Mucosa of stomach (tissue), 1 donor: ENCODE results near the gene AMIGO1.
A peak's percentile ranks its signal among the peaks of the same experiment; 100 is the strongest.

Experiments used
- H3K27me3 ChIP-seq: one replicate; pipeline ENCODE4 v1.7.0; 2013; ENCODE audit warnings: mild to moderate bottlenecking, low read length; ENCODE audit not compliant: control insufficient read depth, insufficient read depth
- H3K36me3 ChIP-seq: one replicate; pipeline ENCODE4 v1.7.0; 2013; ENCODE audit warnings: low read length; ENCODE audit not compliant: control insufficient read depth, insufficient read depth
- H3K4me1 ChIP-seq: one replicate; pipeline ENCODE4 v1.7.0; 2013; ENCODE audit warnings: mild to moderate bottlenecking, low read length; ENCODE audit not compliant: control insufficient read depth, insufficient read depth
- H3K4me3 ChIP-seq: one replicate; pipeline ENCODE4 v1.7.0; 2013; ENCODE audit warnings: low read length
- H3K9ac ChIP-seq: one replicate; pipeline ENCODE4 v1.7.0; 2013; ENCODE audit warnings: mild to moderate bottlenecking, low read length, moderate library complexity
- H3K9me3 ChIP-seq: one replicate; pipeline ENCODE4 v1.7.0; 2013; ENCODE audit warnings: mild to moderate bottlenecking, low read length, moderate library complexity; ENCODE audit not compliant: control insufficient read depth
- donor health status: Pancreatic carcinoma.

The AMIGO1 gene

DNA sequence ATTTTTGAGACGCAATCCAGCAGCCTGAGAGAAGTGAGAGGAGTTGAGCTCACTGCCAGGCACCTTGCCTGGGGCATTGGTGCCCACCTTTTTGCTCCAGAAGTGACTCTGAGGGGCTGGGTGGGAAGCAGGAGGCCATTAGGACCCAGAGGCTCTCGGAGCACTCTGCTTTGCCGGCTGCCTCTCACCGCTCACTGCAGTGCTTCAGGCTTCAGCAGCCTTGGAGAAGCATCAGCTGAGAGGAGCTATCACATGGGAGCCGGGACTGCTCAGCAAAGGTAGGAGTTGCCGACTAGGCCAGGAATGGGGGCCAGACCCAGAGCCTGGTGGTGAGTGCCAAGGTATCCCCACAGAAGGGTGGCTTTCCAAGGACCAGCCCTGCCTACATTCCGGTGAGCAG, 30.1 kb upstream of the AMIGO1 start, which contains the start of gene GPR61:
Gene GPR61 (plus strand): TSS at position 197 of the 400 bp plus-strand sequence. CDS start 3,151 bp downstream, outside the sequence.
- Histone ChIP-seq H3K4me3 (no peak within 1 kb of the TSS), H3K9ac (no peak within 1 kb of the TSS), H3K27me3 (peaks cover 4% of the 10 kb centered on the region), H3K9me3 (no peaks in the 10 kb centered on the region), H3K36me3 (no peaks in the 10 kb centered on the region), H3K4me1 (no peaks in the 10 kb centered on the region)

GRCh38 chr1:109538827-109539555, 29.5 kb upstream of the AMIGO1 start:
- no peaks in the 10 kb centered on the region for H3K4me1 ChIP-seq
- no peak overlapping the region for H3K4me3 ChIP-seq
- no peaks in the 10 kb centered on the region for H3K36me3 ChIP-seq
- H3K9ac ChIP-seq, result no peak overlapping the region
- no peaks in the 10 kb centered on the region for H3K9me3 ChIP-seq
- peaks cover 4% of the 10 kb centered on the region for H3K27me3 ChIP-seq

GRCh38 chr1:109537450-109538178, 28.1 kb upstream of the AMIGO1 start:
- Histone ChIP-seq H3K4me1 (peaks cover 2% of the 10 kb centered on the region), H3K9me3 (no peaks in the 10 kb centered on the region), H3K4me3 (no peak overlapping the region), H3K9ac (no peak overlapping the region), H3K27me3 (peaks cover 4% of the 10 kb centered on the region), H3K36me3 (no peaks in the 10 kb centered on the region)

DNA sequence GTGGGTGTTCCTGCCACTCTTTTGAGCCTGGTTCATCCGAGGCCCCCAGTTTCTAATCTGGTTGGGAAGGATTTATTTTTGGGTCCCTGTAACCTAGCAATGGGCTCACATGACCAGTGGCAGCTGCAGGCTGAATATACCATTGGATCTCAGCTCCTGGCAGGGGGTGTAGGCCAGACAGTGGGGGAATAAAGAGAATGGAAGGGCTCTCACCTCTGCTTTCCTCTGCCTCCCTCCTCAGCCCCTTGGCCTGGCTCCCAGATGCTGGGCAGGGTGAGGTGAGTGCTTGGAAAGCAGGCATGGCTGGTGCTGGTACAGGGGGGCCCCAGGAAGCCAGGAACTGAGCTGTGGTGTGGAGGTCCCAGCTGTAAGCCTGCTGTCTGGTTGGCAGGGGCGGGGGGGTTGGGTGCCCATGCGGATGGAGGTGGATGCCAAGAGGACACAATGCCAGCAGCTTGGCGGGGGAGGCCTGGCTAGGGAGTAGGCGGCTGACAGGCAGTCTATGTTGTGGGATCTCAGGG, 26.5 kb upstream of the AMIGO1 start:
- Histone ChIP-seq H3K36me3 (no peaks in the 10 kb centered on the region), H3K9me3 (no peaks in the 10 kb centered on the region), H3K4me3 (no peak overlapping the region), H3K27me3 (peaks cover 4% of the 10 kb centered on the region), H3K9ac (no peak overlapping the region), H3K4me1 (peaks cover 6% of the 10 kb centered on the region)

DNA sequence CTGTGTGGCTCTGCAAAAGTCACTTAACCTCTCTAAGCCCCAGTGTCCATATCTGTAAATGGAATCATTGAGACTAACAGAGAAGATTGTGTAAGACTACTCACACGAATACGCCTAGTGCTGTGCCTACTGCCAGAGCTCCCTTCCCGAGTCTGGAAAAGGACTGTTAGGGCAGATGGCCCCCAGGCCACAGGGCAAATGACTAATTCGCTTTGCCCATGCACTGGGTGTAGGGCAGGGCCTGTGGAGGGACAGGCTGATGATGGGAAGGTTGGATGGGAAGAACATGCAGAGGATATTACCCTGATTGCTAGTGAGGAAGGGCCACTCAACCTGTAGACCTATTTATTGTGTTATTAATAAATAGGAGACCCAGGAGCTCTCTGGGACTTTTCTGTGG, 26.0 kb upstream of the AMIGO1 start:
- no peak overlapping the region for H3K9ac ChIP-seq
- no peak overlapping the region for H3K4me3 ChIP-seq
- no peaks in the 10 kb centered on the region for H3K36me3 ChIP-seq
- H3K4me1 ChIP-seq, result peaks cover 6% of the 10 kb centered on the region
- H3K27me3 ChIP-seq, result peaks cover 4% of the 10 kb centered on the region
- no peaks in the 10 kb centered on the region for H3K9me3 ChIP-seq

- Histone ChIP-seq H3K9me3 (no peaks in the 10 kb centered on the region), H3K9ac (no peak overlapping the region), H3K27me3 (no peaks in the 10 kb centered on the region), H3K36me3 (no peaks in the 10 kb centered on the region), H3K4me1 (peaks cover 6% of the 10 kb centered on the region), H3K4me3 (no peak overlapping the region)
Observed at GRCh38 chr1:109534307-109534858, 24.9 kb upstream of the AMIGO1 start.

GRCh38 chr1:109532365-109533136, 23.0 kb upstream of the AMIGO1 start:
- Histone ChIP-seq H3K36me3 (no peaks in the 10 kb centered on the region), H3K27me3 (no peaks in the 10 kb centered on the region), H3K9ac (peak overlapping the region; percentile 51), H3K9me3 (no peaks in the 10 kb centered on the region), H3K4me1 (peaks cover 6% of the 10 kb centered on the region), H3K4me3 (no peak overlapping the region)

DNA sequence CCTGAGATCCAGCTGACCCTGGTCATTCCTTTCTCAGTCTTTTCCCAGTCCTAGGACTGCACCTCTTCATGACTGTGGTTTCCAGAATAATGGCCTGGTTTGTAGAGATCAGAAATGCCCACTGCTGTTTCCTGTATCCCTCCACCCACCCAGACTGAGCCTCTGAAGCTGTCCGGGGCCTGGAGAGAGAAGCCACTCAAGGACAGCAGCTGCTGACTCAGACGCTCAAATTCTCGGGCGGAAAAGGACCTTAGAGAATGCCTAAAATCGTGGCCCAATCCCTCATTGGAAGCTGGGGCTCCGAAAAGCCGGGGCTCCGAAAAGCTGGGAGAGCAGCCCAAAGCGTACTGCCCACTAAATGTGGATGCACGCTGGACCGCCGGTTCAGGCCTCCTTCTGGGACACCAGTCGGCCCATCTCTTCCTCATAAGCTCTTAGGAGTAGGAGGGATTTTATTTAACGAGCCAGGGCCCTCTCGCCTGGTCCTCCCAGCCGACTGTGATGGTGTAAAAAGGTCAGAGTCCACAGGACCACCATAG, 22.4 kb upstream of the AMIGO1 start:
- no peaks in the 10 kb centered on the region for H3K36me3 ChIP-seq
- peaks cover 6% of the 10 kb centered on the region for H3K4me1 ChIP-seq
- H3K9ac ChIP-seq, result no peak overlapping the region

DNA sequence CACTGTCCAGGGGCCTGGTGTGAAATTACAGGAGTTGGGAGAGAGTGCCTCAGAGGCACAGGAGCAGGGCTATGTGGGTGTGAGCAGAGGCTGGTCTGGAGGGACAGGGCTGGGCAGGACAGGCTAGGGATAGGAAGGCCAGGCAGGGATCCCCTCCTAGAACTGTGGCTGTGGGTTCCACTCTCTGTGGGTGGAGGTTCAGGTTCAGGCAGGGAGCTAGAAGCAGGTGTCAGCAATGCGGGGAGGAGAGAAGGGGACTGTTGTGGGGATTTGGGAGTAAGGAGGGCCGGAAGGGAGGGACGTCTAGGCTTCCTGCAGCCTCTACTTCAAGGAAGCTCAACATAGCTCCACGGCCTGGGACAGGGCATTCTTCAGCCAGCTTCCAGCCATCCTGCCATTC, 21.9 kb upstream of the AMIGO1 start:
- Histone ChIP-seq H3K9me3 (no peaks in the 10 kb centered on the region), H3K4me3 (no peak overlapping the region), H3K9ac (no peak overlapping the region), H3K4me1 (peaks cover 6% of the 10 kb centered on the region), H3K36me3 (no peaks in the 10 kb centered on the region), H3K27me3 (no peaks in the 10 kb centered on the region)

More for the DNA sequence above, 22.4 kb upstream of the AMIGO1 start:
- Histone ChIP-seq H3K9me3 (no peaks in the 10 kb centered on the region), H3K27me3 (no peaks in the 10 kb centered on the region), H3K4me3 (no peak overlapping the region)

DNA sequence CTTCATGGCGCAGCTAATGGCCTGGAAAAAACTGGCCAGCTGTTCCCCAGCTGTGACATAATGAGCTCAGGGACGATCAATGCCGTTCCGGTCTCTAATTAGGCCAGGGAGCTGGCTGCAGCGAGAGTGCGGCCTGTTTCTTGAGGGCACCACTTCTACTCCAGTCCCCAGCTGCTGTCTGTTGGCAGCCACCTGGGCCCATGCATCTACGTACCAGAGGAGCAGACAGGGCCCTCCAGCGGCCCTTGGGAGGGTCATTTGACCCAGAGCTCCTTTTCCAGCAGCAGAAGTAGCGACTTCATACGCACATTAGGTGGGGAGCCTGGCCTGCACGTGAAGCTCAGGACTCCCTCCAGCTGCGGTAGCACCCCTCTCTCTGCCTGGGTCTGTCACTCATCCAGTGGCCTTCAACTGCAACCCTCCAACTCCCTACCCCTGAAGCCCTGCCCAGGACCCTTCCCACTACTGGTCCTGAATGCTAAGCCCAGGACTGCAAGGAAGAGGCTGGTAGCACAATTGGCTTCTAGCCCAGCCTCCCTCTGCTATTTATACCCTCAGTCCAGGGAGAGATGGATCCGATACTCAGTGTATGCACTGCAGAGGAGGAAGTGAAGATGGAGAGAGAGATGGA, 21.0 kb upstream of the AMIGO1 start:
- Histone ChIP-seq H3K4me3 (no peak overlapping the region), H3K27me3 (no peaks in the 10 kb centered on the region), H3K9me3 (no peaks in the 10 kb centered on the region), H3K9ac (no peak overlapping the region), H3K4me1 (peaks cover 6% of the 10 kb centered on the region), H3K36me3 (no peaks in the 10 kb centered on the region)

GRCh38 chr1:109529881-109530456, 20.4 kb upstream of the AMIGO1 start:
- Histone ChIP-seq H3K9me3 (no peaks in the 10 kb centered on the region), H3K27me3 (no peaks in the 10 kb centered on the region), H3K36me3 (no peaks in the 10 kb centered on the region), H3K4me3 (no peak overlapping the region), H3K4me1 (peaks cover 6% of the 10 kb centered on the region), H3K9ac (no peak overlapping the region)
